ENCODE measurements around the gene ST6GALNAC6. TPM values are rescaled to one million over a fixed set of nuclear protein-coding genes. Genes with fewer than 3 reads are reported as not detected.

ST6GALNAC6 gene
- 24.5 TPM for total RNA-seq (2021; ENCODE audit: unreplicated experiment)
- 22.9 and 25.0 TPM in 2 replicates for polyA plus RNA-seq (2012)
- percentile 53 among the genes with signal in this experiment for Bru-seq, nascent RNA
- BruChase-seq, experiment 1, labeled RNA remaining after a 6-hour chase = percentile 71 among the genes with signal in this experiment
- percentile 61 among the genes with signal in this experiment for BruChase-seq, experiment 2, labeled RNA remaining after a 2-hour chase
- long read RNA-seq, transcript ST6GALNAC6-204 (6 exons, 2,406 nt) = minor isoform, 9 of 29 reads
- long read RNA-seq, transcript ST6GALNAC6-205 (7 exons, 2,460 nt) = major isoform, 15 of 29 reads
- long read RNA-seq, partial matches to known transcripts = 0 of 29 reads
- long read RNA-seq, other reads (novel, unspliced or antisense) = 3 of 29 reads

- no peaks in the 10 kb centered on the region for H3K27me3 ChIP-seq (ENCODE audit: insufficient read depth, low read length)
- CTCF ChIA-PET = interaction anchor here (0.6 kb wide), 1 partner anchor 29 kb away, joined by 4 read pairs; no protein-coding TSS in a partner anchor
- peaks cover 3% of the 10 kb centered on the region; the same call in 1 of the 2 replicates for H3K79me2 ChIP-seq (ENCODE audit: insufficient read depth, low read length)
- TF ChIP-seq ZFX (IDR thresholded peaks at IDR 0.05) = peak; percentile 74; the same call in 1 of the 2 replicates
- peak; percentile 76 for TF ChIP-seq POLR2AphosphoS5 (IDR thresholded peaks at IDR 0.05; ENCODE audit: low read depth, low read length)
- no peak for TF ChIP-seq MAX (IDR thresholded peaks at IDR 0.05)
- TF ChIP-seq YY1 (IDR thresholded peaks at IDR 0.05; ENCODE audit: extremely low read depth, insufficient replicate concordance, low read depth, low read length) = no peak
- TF ChIP-seq EGR1 (IDR thresholded peaks at IDR 0.05; ENCODE audit: low read depth) = 0 out of 2 replicates have a peak, but pooled peaks have one; percentile 34
- no peak for TF ChIP-seq FOSL1 (IDR thresholded peaks at IDR 0.05; ENCODE audit: low read depth)
- no peak for TF ChIP-seq ZNF274 (IDR thresholded peaks at IDR 0.05; ENCODE audit: low read depth, low read length)
- H3K9ac ChIP-seq (ENCODE audit: low read length) = peak within 1 kb of the TSS; percentile 90
- no TSS peak for BruUV-seq (replicated peaks)
- H3K4me1 ChIP-seq (ENCODE audit: control insufficient read depth in 1 of 2, insufficient read depth in 2 of 2, low read length in 2 of 2) = peaks cover 36 to 55% of the 10 kb centered on the region in 2 experiments
- peak within 1 kb of the TSS; percentile 89 to 93 for H3K4me3 ChIP-seq (replicated peaks in 1 of 2; ENCODE audit: low read depth in 1 of 2, low read length in 2 of 2)
- no peaks in the 10 kb centered on the region for H4K20me1 ChIP-seq (ENCODE audit: insufficient read depth)
- H3K4me2 ChIP-seq (ENCODE audit: low read length) = peak within 1 kb of the TSS; percentile 94
- no peak within 1 kb of the TSS for H2AFZ ChIP-seq (ENCODE audit: low read depth, low read length, poor library complexity, severe bottlenecking)
- H3K36me3 ChIP-seq (ENCODE audit: control insufficient read depth in 1 of 2, insufficient read depth in 2 of 2, low read length in 2 of 2) = peaks cover 10 to 19% of the 10 kb centered on the region in 2 experiments
- ATAC-seq = peak; percentile 84
- intact Hi-C loops (cut with micrococcal nuclease) = no loop called here
- no peaks in the 10 kb centered on the region; a peak in 2 of 4 replicates for H3K9me3 ChIP-seq (ENCODE audit: control insufficient read depth in 1 of 2, insufficient read depth in 1 of 2, low read depth in 1 of 2, low read length in 2 of 2)
- RAD21 ChIA-PET (ENCODE audit: low non-redundant PET in 1 of 2, low total read pairs in 2 of 2, uncharacterized antibody in 2 of 2, unreplicated experiment in 2 of 2) = no interaction called here
- no peaks in the 10 kb centered on the region for H3K9me2 ChIP-seq (ENCODE audit: insufficient read depth)
- H3K27ac ChIP-seq (ENCODE audit: low read depth, low read length) = peak within 1 kb of the TSS; percentile 92
- POLR2A ChIA-PET = interaction anchor here (1.4 to 2.2 kb wide), 2 partner anchors 10 to 20 kb away, joined by 3 to 6 read pairs; no protein-coding TSS in a partner anchor
- no peak for DNase-seq (ENCODE audit: low read depth, low spot score)
These were observed at the start of gene ST6GALNAC6 for GRCh38 chr9:127899128-127899943. Gene ST6GALNAC6, minus strand, starts transcription at chr9:127899603. Its CDS starts 1,622 bp downstream, at chr9:127897981.
